Raji (cell line): ENCODE data around the gene FBN3.

Experiments used
- POLR2A ChIP-seq: IDR thresholded peaks from 2 replicates; pipeline ENCODE4 v1.6.1; 2011; ENCODE audit warnings: low read depth, low read length, control low read depth; ENCODE audit not compliant: insufficient read depth

FBN3 gene

DNA sequence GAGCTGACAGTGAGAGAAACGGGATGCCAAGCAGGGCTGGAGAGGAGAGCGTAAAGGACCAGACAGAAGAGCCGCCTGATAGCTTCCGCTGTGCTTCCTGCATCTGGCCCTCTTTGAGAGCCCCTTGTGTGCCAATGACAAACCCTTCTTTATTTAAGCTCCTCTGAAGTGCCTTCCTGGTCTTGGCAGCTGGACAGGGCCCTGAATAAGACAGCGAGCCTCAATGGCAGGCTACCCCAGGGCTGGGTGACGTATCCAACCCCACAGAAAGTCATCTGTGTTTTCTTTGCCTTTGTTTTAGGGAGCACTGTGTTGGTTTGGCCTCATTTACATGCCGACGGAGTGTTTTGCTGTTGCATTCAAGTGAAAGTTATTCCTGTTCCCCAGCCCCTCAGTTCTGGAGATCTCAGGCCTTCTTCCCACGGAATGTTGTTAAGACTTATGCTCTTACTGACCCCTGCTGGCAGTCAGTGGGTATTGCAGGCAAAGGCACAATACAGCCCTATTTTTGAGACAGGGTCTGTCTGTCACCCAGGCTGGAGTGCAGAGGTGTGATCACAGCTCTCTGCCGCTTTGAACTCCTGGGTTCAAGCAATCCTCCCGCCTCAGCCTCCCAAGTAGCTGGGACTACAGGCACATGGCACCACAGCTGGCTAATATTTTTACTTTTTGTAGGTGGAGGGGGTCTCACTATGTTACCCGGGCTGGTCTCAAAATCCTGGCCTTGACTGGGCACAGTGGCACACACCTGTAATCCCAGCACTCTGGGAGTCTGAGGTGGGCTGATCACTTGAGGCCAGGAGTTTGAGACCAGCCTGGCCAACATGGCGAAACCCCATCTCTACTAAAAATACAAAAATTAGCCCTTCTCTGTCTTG, 80.1 kb downstream of the FBN3 start:
- TF ChIP-seq POLR2A, result no peak

- TF ChIP-seq POLR2A, result no peak
These were observed 83.5 kb downstream of the FBN3 start for GRCh38 chr19:8065875-8066261.

GRCh38 chr19:8064911-8065874, 84.2 kb downstream of the FBN3 start:
- no peak for TF ChIP-seq POLR2A

- TF ChIP-seq POLR2A, result no peak
These were observed 91.7 kb downstream of the FBN3 start for GRCh38 chr19:8057545-8058270.

- TF ChIP-seq POLR2A, result no peak
These were observed 92.9 kb downstream of the FBN3 start for GRCh38 chr19:8056533-8056932.

GRCh38 chr19:8054169-8054568, 95.2 kb downstream of the FBN3 start:
- TF ChIP-seq POLR2A, result no peak

DNA sequence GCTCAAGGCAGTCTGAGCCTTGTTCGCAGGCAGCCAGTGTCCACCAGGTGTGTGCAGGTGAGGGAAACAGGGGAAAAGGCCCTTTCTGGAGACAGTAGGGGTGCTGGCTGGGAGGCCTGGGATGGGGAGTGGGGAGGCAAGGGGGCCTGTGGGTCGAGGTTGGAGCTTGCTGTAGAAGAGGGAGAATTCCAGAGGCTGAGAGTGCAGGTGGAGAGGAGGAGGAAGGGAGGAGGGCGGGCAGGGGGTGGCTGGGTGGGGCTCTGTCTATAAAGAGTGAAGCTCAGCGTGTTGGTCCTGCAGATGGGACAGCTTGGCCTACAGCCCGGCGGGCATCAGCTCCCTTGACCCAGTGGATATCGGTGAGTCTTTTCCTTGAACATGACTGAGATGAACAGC, 96.9 kb downstream of the FBN3 start, which contains the start of gene CCL25:
Gene CCL25, plus strand, starts transcription at position 297 of the 396 bp plus-strand sequence. CDS start 290 bp downstream, outside the sequence.
- TF ChIP-seq POLR2A, result no peak

GRCh38 chr19:8050274-8051096, 98.9 kb downstream of the FBN3 start:
- peak; percentile 61 for TF ChIP-seq POLR2A

GRCh38 chr19:8046569-8047165, 102.7 kb downstream of the FBN3 start:
- no peak for TF ChIP-seq POLR2A

- no peak for TF ChIP-seq POLR2A
These were observed 103.4 kb downstream of the FBN3 start for GRCh38 chr19:8045872-8046568.

GRCh38 chr19:8044018-8044417, 105.4 kb downstream of the FBN3 start:
- TF ChIP-seq POLR2A, result no peak

- no peak for TF ChIP-seq POLR2A
These were observed 106.5 kb downstream of the FBN3 start for GRCh38 chr19:8042900-8043299.

DNA sequence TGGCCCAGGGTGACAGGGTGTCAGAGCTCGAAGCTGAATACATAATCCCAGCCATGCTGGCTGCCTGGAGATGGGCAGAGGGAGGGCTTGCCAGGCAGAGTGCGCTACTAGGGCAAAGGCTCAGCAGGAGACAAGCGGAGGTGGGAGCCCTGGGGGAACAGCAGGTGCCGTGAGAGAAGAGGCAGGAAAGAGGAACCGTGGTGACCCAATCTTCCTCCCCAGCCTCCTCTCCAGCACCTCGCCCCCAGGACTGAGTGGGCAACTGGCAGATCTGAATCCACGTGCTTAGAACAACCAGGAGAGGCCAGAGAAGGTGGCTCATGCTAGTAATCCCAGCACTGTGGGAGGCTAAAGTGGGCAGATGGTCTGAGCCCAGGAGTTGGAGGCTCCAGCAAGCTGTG, 107.9 kb downstream of the FBN3 start:
- TF ChIP-seq POLR2A, result no peak

GRCh38 chr19:8039231-8039630, 110.2 kb downstream of the FBN3 start:
- TF ChIP-seq POLR2A, result no peak

GRCh38 chr19:8038815-8039214, 110.6 kb downstream of the FBN3 start:
- no peak for TF ChIP-seq POLR2A
